Measurements from ENCODE around the gene CST11.

CST11 gene

DNA sequence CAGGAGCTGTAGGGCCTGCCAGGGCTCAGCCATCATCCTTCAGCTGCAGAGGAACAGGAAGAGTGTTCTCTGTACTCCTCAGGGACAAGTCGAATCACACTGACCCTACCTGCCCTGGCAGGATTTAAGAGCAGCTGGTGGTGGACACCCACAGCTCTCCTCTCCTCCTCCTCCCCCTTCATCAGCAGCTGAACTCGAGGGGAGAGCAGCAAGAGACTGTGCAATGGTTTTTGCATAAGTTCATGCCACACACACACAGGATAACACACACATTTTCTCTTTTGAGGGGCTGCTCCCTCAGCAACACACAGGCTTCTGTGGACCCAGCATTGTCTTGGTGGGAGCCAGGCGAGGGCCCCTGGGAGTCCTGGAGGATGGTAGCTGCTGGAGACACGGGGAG lies at the start of gene CST11:
TSS of gene CST11 (minus strand) at position 101 of the 400 bp plus-strand sequence. CDS start at position 36, 65 bp downstream.
- DNase-seq (ENCODE audit: extremely low read depth, low read depth): no peak
- TF ChIP-seq CTCF (IDR thresholded peaks at IDR 0.05; ENCODE audit: low read depth, low read length, missing control alignments): no peak
- no peak within 1 kb of the TSS for H3K4me3 ChIP-seq (replicated peaks; ENCODE audit: low read depth, low read length)

DNA sequence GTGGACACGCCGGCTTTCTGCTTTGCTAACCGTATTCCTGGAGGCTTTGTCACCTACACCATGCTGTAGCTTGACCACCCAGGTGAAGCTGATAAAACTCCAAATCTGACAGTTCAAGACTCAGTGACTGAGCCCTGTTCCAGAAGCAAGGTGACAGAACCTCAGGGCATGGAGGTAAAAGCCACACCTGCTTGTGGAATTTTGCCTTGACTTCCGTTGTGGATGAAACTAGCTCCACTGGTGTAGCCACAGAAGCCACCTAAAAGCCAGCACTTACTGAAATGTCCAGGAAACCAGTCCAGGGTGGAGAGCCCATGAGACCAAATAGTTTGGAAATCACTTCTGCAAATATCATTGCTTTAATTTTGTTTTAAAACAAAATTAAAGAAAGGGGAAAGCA lies 49.2 kb upstream of the CST11 start:
- no peak for DNase-seq (ENCODE audit: extremely low read depth, low read depth)
- no peak for TF ChIP-seq CTCF (IDR thresholded peaks at IDR 0.05; ENCODE audit: low read depth, low read length, missing control alignments)
- H3K4me3 ChIP-seq (replicated peaks; ENCODE audit: low read depth, low read length): no peak overlapping the region

DNA sequence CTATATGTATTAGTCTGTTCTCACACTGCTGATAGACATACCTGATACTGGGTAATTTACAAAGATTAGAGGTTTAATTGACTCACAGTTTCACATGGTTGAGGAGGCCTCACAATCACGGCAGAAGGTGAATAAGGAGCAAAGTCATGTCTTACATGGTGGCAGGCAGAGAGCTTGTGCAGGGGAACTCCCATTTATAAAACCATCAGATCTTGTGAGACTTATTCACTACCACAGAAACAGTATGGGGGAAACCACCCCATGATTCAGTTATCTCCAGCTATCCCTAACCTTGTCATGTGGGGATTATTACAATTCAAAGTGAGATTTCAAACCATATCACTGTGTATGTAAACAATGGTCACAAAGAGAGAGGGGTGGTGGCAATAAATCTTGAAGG lies 44.9 kb upstream of the CST11 start:
- no peak for DNase-seq (ENCODE audit: extremely low read depth, low read depth)
- H3K4me3 ChIP-seq (replicated peaks; ENCODE audit: low read depth, low read length): no peak overlapping the region
- TF ChIP-seq CTCF (IDR thresholded peaks at IDR 0.05; ENCODE audit: low read depth, low read length, missing control alignments): no peak

- DNase-seq (ENCODE audit: extremely low read depth, low read depth): no peak
- H3K4me3 ChIP-seq (replicated peaks; ENCODE audit: low read depth, low read length): no peak overlapping the region
- TF ChIP-seq CTCF (IDR thresholded peaks at IDR 0.05; ENCODE audit: low read depth, low read length, missing control alignments): no peak
These were observed 40.6 kb upstream of the CST11 start for GRCh38 chr20:23493172-23493772.

GRCh38 chr20:23492292-23492691 lies 39.6 kb upstream of the CST11 start:
- no peak overlapping the region for H3K4me3 ChIP-seq (replicated peaks; ENCODE audit: low read depth, low read length)
- TF ChIP-seq CTCF (IDR thresholded peaks at IDR 0.05; ENCODE audit: low read depth, low read length, missing control alignments): no peak
- DNase-seq (ENCODE audit: extremely low read depth, low read depth): no peak

GRCh38 chr20:23490817-23491216 lies 38.1 kb upstream of the CST11 start, which contains the start of gene CST8:
TSS of gene CST8 (plus strand) at chr20:23491117. CDS start at chr20:23491668, 551 bp downstream.
- TF ChIP-seq CTCF (IDR thresholded peaks at IDR 0.05; ENCODE audit: low read depth, low read length, missing control alignments): no peak
- no peak for DNase-seq (ENCODE audit: extremely low read depth, low read depth)
- no peak within 1 kb of the TSS for H3K4me3 ChIP-seq (replicated peaks; ENCODE audit: low read depth, low read length)

DNA sequence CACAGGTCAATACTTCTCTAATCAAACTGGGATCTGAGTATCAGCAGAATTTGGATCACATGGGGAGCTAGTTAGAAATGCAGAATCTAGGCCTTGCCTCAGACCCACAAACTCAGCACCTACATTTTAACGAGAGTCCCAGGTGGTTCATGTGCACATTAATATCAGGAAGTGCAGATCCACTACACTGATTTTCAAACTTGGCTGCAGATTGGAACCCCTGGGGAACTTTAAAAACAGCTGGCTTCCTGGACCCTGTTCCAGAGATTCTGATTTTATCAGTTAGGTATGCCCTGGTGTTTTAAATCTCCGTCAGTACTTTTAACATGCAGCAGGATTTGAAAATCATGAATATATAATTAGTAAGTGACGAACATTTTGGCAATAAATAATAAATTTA lies 36.3 kb upstream of the CST11 start:
- TF ChIP-seq CTCF (IDR thresholded peaks at IDR 0.05; ENCODE audit: low read depth, low read length, missing control alignments): no peak
- no peak for DNase-seq (ENCODE audit: extremely low read depth, low read depth)
- no peak overlapping the region for H3K4me3 ChIP-seq (replicated peaks; ENCODE audit: low read depth, low read length)
